Mucosa of descending colon (tissue), 3 donors: ENCODE data around the gene GALNT5. TPM values are rescaled to one million over a fixed set of nuclear protein-coding genes. Genes with fewer than 3 reads are reported as not detected.

ENCODE experiments used
- ATAC-seq: fragments of 200-7000 bp; cut with Tn5 transposase; one replicate; pipeline ENCODE4 v1.9.1; 2020; ENCODE audit warnings: mild to moderate bottlenecking, moderate library complexity
- DNase-seq, 3 donors: peaks; one replicate each; pipeline ENCODE4 v3.0.0-alpha.2; 2020
- H3K36me3 ChIP-seq: fragments of 200-600 bp; one replicate; pipeline ENCODE4 v1.8.0; 2021; ENCODE audit warnings: low read depth, mild to moderate bottlenecking
- H3K4me1 ChIP-seq: fragments of 200-600 bp; one replicate; pipeline ENCODE4 v1.8.0; 2021; ENCODE audit warnings: low read depth, mild to moderate bottlenecking
- H3K4me3 ChIP-seq: fragments of 200-600 bp; one replicate; pipeline ENCODE4 v1.8.0; 2021; ENCODE audit warnings: mild to moderate bottlenecking
- H3K9me3 ChIP-seq: fragments of 200-600 bp; one replicate; pipeline ENCODE4 v1.8.0; 2021; ENCODE audit warnings: mild to moderate bottlenecking
- intact Hi-C, 2 donors: fragments of 100-400 bp; cut with DNase I in 1 of 2; cut with micrococcal nuclease in 1 of 2; formaldehyde crosslinking; loops; one replicate each; pipeline versions ENCODE4 v1.11.0 to v1.11.1; 2022; cut with DNase I, micrococcal nuclease
- long read RNA-seq, 2 donors: library from polyadenylated mRNA; unstranded; transcript quantifications; one replicate each; pipeline ENCODE4 v2.0.0, GENCODE V29; 2019 to 2021
- total RNA-seq, 3 donors: library from RNA; stranded (reverse); fragmentation: NEBNext Ultra II Directional in 2 of 3; extraction: Animal tissue kit (Norgen Biotek cat#: 25700) in 2 of 3; gene quantifications; one replicate each; pipeline versions ENCODE4 v1.2.1 to v1.2.4, GENCODE V29; 2021 to 2023
- TF ChIP-seq, protein P1 (sequence below): fragments of 200-600 bp; IDR thresholded peaks from one replicate; pipeline ENCODE4 v1.8.0; 2022; ENCODE audit warnings: antibody characterized with exemption, mild to moderate bottlenecking
- donor health status: DM: no; HTN: no; CAD: no; lungs with moderate emphysema.
- donor health status: DM: no; HTN: no; CAD: no.
- donor health status: DM: no; HTN: yes; CAD: no.

The GALNT5 gene, protein sequence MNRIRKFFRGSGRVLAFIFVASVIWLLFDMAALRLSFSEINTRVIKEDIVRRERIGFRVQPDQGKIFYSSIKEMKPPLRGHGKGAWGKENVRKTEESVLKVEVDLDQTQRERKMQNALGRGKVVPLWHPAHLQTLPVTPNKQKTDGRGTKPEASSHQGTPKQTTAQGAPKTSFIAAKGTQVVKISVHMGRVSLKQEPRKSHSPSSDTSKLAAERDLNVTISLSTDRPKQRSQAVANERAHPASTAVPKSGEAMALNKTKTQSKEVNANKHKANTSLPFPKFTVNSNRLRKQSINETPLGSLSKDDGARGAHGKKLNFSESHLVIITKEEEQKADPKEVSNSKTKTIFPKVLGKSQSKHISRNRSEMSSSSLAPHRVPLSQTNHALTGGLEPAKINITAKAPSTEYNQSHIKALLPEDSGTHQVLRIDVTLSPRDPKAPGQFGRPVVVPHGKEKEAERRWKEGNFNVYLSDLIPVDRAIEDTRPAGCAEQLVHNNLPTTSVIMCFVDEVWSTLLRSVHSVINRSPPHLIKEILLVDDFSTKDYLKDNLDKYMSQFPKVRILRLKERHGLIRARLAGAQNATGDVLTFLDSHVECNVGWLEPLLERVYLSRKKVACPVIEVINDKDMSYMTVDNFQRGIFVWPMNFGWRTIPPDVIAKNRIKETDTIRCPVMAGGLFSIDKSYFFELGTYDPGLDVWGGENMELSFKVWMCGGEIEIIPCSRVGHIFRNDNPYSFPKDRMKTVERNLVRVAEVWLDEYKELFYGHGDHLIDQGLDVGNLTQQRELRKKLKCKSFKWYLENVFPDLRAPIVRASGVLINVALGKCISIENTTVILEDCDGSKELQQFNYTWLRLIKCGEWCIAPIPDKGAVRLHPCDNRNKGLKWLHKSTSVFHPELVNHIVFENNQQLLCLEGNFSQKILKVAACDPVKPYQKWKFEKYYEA
- total RNA-seq: 10 to 100 TPM; 16.5 to 46.1 (median 45.5) TPM
- long read RNA-seq, donor 1, full-length matches to known transcripts: 3 of 7 reads
- long read RNA-seq, donor 1, partial matches to known transcripts: 1 of 7 reads
- long read RNA-seq, donor 1, other reads (novel, unspliced or antisense): 3 of 7 reads
- long read RNA-seq, donor 2, full-length matches to known transcripts: 2 of 7 reads
- long read RNA-seq, donor 2, partial matches to known transcripts: 1 of 7 reads
- long read RNA-seq, donor 2, other reads (novel, unspliced or antisense): 4 of 7 reads

DNA sequence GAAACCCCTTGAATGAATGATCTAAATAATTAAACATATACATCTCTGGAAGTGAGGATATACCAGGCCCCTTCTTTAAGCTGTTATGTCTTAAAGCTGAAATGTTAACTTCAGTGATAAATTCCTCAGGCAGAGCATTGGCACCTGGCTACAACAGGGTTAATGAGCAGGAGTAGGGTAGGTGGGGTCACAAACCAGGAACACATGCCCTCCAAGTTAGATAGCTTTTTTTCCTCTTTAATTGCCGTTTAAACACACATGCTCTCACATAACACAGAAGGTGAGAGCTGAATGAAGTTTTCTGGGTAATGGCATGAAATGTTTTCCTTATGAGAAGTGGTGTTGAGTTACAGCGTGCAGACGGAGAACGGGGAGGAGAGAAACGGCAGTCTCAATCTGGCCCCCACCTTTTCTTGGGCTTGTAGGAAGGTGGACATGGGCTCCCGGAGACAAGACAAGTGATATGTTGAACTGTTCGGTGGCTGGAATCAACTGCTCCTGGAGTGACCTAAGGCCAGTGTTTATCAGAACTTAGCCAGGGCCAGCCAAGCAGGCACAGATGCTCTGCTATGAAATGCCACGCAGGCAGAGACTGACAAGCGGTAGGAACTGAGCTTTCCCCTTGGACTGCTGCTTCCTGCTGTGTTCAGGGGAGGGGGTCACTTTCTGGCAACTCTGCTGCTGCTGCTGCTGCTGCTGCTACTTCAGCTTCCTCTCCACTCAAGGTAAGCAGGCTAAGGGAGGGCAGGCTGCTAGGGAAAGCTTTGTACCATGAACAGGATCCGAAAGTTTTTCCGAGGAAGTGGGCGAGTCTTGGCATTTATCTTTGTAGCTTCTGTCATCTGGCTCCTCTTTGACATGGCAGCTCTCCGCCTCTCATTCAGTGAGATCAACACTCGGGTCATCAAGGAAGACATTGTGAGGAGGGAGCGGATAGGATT is at the start of gene GALNT5:
Gene GALNT5 (plus strand): TSS at position 394 of the 941 bp plus-strand sequence. CDS start 378 bp downstream, at position 772.
- ATAC-seq (peak; percentile 44), DNase-seq (peak; percentile 41 to 56 (median 48))
- Histone ChIP-seq H3K36me3 (no peaks in the 10 kb centered on the region), H3K4me1 (peaks cover 10% of the 10 kb centered on the region), H3K4me3 (peak within 1 kb of the TSS; percentile 1), H3K9me3 (no peaks in the 10 kb centered on the region)
- TF ChIP-seq, protein P1, sequence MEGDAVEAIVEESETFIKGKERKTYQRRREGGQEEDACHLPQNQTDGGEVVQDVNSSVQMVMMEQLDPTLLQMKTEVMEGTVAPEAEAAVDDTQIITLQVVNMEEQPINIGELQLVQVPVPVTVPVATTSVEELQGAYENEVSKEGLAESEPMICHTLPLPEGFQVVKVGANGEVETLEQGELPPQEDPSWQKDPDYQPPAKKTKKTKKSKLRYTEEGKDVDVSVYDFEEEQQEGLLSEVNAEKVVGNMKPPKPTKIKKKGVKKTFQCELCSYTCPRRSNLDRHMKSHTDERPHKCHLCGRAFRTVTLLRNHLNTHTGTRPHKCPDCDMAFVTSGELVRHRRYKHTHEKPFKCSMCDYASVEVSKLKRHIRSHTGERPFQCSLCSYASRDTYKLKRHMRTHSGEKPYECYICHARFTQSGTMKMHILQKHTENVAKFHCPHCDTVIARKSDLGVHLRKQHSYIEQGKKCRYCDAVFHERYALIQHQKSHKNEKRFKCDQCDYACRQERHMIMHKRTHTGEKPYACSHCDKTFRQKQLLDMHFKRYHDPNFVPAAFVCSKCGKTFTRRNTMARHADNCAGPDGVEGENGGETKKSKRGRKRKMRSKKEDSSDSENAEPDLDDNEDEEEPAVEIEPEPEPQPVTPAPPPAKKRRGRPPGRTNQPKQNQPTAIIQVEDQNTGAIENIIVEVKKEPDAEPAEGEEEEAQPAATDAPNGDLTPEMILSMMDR: no peak
- intact Hi-C loops: no loop called here

DNA sequence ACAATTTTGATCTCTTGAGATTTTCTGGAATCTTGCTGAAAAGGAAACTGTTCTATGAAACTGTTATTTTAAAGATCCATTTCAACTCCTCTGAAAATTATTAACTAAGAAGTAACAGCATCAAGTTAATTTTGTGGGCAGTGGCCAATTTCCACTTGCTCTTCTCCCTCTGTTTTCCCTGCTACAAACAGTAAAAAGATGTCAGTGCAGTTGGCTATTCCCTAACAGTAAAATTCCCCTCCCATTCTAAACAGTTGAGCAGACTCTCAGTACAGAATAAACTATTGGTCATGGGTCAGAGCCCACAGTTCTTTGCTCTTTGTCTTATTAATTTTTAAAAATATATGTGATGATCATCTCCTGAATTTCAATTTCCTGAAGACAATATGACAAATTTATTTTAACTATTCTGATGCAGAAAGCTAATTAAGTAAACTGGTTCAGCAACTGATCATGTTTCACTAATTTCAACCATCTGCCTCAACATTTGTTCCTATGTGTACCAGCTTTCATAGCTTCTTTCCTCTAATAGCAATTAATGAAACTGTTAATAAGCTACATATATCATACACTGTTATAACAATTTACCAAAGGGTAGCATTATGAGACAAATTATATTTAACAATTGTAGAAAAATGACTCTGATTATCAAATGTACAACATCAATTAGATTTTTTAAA is 41.1 kb upstream of the GALNT5 start:
- no peaks in the 10 kb centered on the region for H3K9me3 ChIP-seq
- H3K4me3 ChIP-seq: no peak overlapping the region
- DNase-seq (no peak), ATAC-seq (no peak)
- H3K36me3 ChIP-seq: no peaks in the 10 kb centered on the region
- no peaks in the 10 kb centered on the region for H3K4me1 ChIP-seq
- intact Hi-C loops: no loop called here
- TF ChIP-seq, protein P1: no peak

DNA sequence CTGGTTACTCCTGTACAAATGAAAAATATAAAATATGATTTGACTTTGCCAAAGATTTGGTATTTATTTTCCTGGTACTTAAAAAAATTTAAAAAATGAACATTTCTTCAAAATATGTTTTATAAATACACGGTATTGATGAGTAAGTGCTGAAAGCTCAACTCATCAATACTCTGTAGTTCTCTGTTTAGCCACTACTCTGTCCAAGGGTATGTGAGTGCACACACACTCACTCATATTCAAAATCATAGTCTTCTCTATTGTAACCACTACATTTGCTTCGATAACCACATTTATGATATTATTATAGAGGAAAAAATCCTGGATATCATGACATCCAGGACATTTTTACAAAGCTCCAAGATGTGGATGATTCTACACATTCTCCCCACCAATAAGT is 40.1 kb upstream of the GALNT5 start:
- Histone ChIP-seq H3K36me3 (no peaks in the 10 kb centered on the region), H3K4me1 (no peaks in the 10 kb centered on the region), H3K4me3 (no peak overlapping the region), H3K9me3 (no peaks in the 10 kb centered on the region)
- ATAC-seq (no peak), DNase-seq (no peak)
- intact Hi-C loops: no loop called here
- TF ChIP-seq, protein P1: no peak

DNA sequence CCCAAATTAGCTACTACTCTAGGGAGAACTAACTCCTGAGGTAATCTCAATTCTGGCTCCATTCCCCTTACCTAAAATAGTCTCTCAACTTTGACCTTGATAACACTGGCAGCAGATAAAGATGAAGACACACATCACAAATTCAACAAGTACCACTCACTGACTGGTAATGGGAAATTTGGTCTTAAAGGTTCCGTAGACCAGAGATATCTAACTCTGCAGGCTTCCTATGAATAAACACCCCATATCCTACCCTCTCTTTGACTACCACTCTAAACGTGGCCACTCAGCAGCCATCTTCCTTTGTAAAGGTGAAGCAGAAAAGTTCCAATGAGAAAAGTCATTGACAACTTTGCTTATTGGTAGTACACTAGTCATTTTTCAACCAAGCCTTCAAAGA is 38.6 kb upstream of the GALNT5 start:
- intact Hi-C loops: no loop called here
- Histone ChIP-seq H3K4me1 (no peaks in the 10 kb centered on the region), H3K4me3 (no peak overlapping the region), H3K9me3 (no peaks in the 10 kb centered on the region), H3K36me3 (no peaks in the 10 kb centered on the region)
- TF ChIP-seq, protein P1: no peak
- ATAC-seq (no peak), DNase-seq (no peak)
